HUDEP-2 (cell line): Measurements from ENCODE around the gene SNRPB.

ENCODE experiments used
- DNase-seq, 76 experiments: peaks; one replicate each; lab custom pipeline; 2025; ENCODE audit not compliant: unreplicated experiment in 76 of 76; lab: John Stamatoyannopoulos, UW

SNRPB gene

GRCh38 chr20:2475850-2476741, 5.5 kb upstream of the SNRPB start:
- no peak for DNase-seq

DNA sequence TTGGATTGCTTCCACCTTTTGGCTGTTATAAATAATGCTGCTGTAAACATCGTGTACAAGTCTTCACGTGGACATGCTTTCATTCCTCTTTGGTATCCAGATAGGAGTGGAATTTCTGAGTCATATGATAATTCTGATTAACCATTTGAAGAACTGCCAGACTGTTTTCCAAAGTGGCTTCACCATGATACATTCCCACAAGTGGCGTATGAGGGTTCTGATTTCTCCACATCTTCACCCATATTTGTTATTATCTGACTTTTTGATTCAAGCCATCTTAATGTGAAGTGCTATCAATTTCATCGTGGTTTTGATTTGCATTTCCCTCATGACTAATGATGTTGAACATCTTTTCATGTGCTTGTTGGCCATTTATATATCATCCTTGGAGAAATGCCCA, 2.9 kb upstream of the SNRPB start:
- DNase-seq = peak in 12 of 76 experiments; percentile 4 to 59 (median 22)

GRCh38 chr20:2469991-2470422, 582 bp downstream of the SNRPB start:
- peak in 38 of 76 experiments; percentile 6 to 62 (median 28) for DNase-seq

- no peak for DNase-seq
Measured at GRCh38 chr20:2468581-2469407, 1.8 kb downstream of the SNRPB start.

DNA sequence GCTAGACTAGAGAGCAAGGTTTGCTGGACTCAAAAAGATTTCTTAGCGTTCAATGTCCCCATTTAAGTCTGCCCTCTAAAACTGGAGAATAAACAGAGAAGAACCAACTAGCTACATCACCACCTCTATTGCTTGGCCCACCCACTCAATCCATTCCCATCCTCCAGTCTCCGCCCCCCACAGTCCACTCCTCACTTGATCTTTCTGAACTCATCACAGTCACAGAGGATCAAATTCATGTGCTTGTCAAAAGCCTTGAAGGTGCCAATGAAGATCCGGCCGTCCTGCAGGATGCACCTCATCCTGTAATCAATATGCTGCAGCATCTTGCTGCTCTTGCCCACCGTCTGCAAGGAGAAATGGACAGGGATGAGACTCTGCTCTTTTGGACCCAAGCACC, 3.2 kb downstream of the SNRPB start:
- no peak for DNase-seq

GRCh38 chr20:2465100-2465499, 5.5 kb downstream of the SNRPB start:
- DNase-seq = no peak

GRCh38 chr20:2463616-2464365, 6.8 kb downstream of the SNRPB start:
- DNase-seq = no peak

DNA sequence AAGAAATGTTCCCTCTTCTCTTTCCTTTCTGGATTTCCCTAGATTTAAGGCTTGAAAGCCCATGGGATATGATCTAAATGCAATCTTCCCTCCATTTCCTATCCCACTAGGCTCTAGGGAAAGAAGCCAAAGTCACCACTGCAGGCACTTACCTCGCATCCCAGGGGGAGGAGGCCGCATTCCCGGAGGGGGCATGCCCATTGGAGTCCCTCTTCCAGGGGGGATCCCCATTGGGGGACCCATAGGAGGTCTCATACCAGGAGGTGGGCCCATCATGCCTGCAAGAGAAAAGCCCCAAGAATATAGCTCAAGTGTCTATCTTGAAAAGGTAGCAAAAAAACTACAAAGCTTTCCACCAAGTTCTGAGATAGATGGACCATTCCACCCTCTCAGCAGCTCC, 8.1 kb downstream of the SNRPB start:
- DNase-seq = no peak

- DNase-seq = no peak
Measured at GRCh38 chr20:2460752-2461424, 9.7 kb downstream of the SNRPB start.

DNA sequence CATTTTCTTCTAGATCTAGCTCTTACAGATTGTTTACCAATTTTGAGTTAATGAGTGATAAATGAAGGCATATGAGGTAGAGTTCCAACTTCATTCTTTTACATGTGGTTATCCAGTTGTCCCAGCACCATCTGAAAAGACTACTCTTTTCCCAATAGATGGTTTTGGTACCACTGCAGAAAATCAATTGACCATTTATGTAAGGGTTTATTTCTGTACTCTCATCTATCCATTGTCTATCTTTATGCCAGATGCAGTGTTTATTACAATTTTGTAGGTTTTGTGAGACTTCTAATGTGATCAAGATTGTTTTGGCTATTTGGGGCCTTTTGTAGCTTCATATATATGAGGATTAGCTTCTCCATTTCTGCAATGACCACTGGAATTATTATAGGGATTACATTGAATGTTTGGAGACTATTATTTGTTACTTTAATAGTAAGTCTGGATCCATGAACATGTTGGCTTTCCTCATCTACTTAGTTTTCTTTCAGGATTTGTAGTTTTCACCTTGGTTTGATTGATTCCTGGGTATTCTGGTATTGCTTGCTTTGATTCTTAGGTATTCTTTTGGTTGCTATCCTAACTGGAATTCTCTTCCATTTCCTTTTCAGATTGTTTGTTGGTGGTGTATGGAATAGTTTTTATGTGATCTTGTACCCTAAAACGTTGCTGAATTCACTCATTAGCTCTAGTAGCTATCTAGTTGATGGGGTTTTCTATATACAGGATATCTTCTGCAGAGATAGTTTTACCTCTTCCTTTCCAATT, 10.4 kb downstream of the SNRPB start:
- no peak for DNase-seq

- no peak for DNase-seq
Measured at GRCh38 chr20:2458919-2459499, 11.6 kb downstream of the SNRPB start.

DNA sequence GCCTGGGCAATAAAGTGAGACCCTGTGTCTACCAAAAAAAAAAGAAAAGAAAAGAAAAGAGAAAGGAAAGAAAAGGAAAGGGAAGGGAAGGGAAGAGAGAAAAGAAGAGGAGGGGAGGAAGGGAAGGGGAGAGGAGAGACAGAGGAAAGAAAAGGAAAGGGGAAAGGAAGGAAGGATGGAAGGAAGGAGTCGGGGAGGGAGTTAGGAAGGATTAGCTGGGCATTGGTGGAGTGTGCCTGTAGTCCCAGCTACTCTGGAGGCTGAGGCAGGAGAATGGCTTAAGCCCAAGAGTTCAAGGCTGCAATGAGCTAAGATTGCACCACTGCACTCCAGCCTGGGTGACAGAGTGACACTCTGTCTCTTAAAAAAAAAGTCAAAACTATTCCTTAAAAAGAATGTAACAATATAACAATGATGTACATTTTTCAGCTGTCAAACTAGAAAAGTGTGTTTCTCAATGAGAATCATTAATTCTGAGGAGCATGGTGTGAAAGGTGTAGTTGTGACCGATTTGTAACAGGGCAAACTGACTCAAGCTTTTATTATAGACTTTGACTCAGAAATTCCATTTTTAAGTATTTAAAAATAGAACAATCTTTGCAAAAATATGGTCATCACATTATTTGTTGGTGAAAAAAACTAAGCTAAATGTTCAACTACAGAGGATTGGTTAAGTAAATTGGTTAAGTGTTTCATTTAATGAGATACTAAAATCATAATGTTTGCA, 14.7 kb downstream of the SNRPB start:
- DNase-seq = no peak

GRCh38 chr20:2453792-2454191, 16.8 kb downstream of the SNRPB start:
- DNase-seq = no peak

GRCh38 chr20:2451939-2452732, 18.5 kb downstream of the SNRPB start:
- peak in 56 of 76 experiments; percentile 5 to 78 (median 41) for DNase-seq

DNA sequence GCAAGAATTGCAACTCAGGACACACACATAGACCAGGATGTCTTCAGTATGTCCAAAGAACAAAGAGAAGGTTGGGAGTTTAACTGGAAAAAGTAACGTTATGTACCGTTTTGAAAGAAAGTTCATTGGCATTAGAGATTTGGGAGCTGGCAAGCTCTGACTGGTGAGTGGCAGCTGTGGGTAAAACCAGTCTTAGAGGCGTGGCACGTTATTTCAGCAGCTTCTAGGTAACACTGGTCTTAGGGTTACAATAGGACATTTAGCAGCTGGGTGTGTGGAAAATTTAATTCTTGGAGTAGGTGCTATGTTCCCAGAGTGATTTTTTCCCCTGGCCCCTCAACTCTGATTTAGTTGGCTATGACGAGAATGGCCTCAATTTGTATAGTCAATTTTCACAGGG, 19.2 kb downstream of the SNRPB start:
- no peak for DNase-seq

GRCh38 chr20:2449386-2449785, 21.2 kb downstream of the SNRPB start:
- peak in 1 of 76 experiments; percentile 14 for DNase-seq

- no peak for DNase-seq
Measured at GRCh38 chr20:2446845-2447244, 23.7 kb downstream of the SNRPB start.

GRCh38 chr20:2431185-2431584, 39.4 kb downstream of the SNRPB start:
- DNase-seq = no peak
